Mesothelial cell of epicardium (in vitro differentiated cells): Measurements from ENCODE around the gene RBM20. TPM values are rescaled to one million over a fixed set of nuclear protein-coding genes. Genes with fewer than 3 reads are reported as not detected.

Experiments used
- DNase-seq, 2 experiments: peaks; one replicate each; pipeline ENCODE4 v3.0.0; 2021; ENCODE audit warnings: low spot score in 2 of 2; ENCODE audit not compliant: unreplicated experiment in 2 of 2
- H3K27ac Mint-ChIP-seq: 2 replicates; pipeline ENCODE4 v1.8.0; 2021; ENCODE audit warnings: mixed read lengths
- H3K27me3 Mint-ChIP-seq: 2 replicates; pipeline ENCODE4 v1.8.0; 2021; ENCODE audit warnings: low read depth, mixed read lengths
- H3K36me3 Mint-ChIP-seq: 2 replicates; pipeline ENCODE4 v1.8.0; 2021; ENCODE audit warnings: mixed read lengths
- H3K4me1 Mint-ChIP-seq: 2 replicates; pipeline ENCODE4 v1.8.0; 2021; ENCODE audit warnings: mixed read lengths
- H3K4me3 Mint-ChIP-seq: 2 replicates; pipeline ENCODE4 v1.8.0; 2021; ENCODE audit warnings: mild to moderate bottlenecking, moderate library complexity, mixed read lengths
- H3K9me3 Mint-ChIP-seq: 2 replicates; pipeline ENCODE4 v1.8.0; 2021; ENCODE audit warnings: mixed read lengths
- total RNA-seq: library from RNA; stranded (reverse); gene quantifications from 3 replicates; pipeline ENCODE4 v1.2.1, GENCODE V29; 2021
- TF ChIP-seq, protein P1 (sequence below): fragments of 200-600 bp; sonication (generic); IDR thresholded peaks from one replicate; pipeline ENCODE4 v1.5.0; 2021; ENCODE audit warnings: antibody characterized with exemption; ENCODE audit not compliant: unreplicated experiment

RBM20 gene
- total RNA-seq, 1 donor from 2014 or later, result 23.3 TPM

- no peak overlapping the region for H3K27ac Mint-ChIP-seq
- no peak overlapping the region for H3K4me3 Mint-ChIP-seq
- H3K4me1 Mint-ChIP-seq, result peaks cover 55% of the 10 kb centered on the region
- TF ChIP-seq, protein P1, sequence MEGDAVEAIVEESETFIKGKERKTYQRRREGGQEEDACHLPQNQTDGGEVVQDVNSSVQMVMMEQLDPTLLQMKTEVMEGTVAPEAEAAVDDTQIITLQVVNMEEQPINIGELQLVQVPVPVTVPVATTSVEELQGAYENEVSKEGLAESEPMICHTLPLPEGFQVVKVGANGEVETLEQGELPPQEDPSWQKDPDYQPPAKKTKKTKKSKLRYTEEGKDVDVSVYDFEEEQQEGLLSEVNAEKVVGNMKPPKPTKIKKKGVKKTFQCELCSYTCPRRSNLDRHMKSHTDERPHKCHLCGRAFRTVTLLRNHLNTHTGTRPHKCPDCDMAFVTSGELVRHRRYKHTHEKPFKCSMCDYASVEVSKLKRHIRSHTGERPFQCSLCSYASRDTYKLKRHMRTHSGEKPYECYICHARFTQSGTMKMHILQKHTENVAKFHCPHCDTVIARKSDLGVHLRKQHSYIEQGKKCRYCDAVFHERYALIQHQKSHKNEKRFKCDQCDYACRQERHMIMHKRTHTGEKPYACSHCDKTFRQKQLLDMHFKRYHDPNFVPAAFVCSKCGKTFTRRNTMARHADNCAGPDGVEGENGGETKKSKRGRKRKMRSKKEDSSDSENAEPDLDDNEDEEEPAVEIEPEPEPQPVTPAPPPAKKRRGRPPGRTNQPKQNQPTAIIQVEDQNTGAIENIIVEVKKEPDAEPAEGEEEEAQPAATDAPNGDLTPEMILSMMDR, result no peak
- H3K36me3 Mint-ChIP-seq, result peaks cover 6% of the 10 kb centered on the region
- no peaks in the 10 kb centered on the region for H3K9me3 Mint-ChIP-seq
- no peak for DNase-seq
- no peaks in the 10 kb centered on the region for H3K27me3 Mint-ChIP-seq
Measured at GRCh38 chr10:110793128-110793812, 149.1 kb downstream of the RBM20 start.

- DNase-seq, result no peak
- no peaks in the 10 kb centered on the region for H3K9me3 Mint-ChIP-seq
- peaks cover 6% of the 10 kb centered on the region for H3K36me3 Mint-ChIP-seq
- H3K27ac Mint-ChIP-seq, result no peak overlapping the region
- H3K4me1 Mint-ChIP-seq, result peaks cover 48% of the 10 kb centered on the region
- H3K4me3 Mint-ChIP-seq, result no peak overlapping the region
- TF ChIP-seq, protein P1, result no peak
- no peaks in the 10 kb centered on the region for H3K27me3 Mint-ChIP-seq
Measured at GRCh38 chr10:110793886-110794285, 149.8 kb downstream of the RBM20 start.

DNA sequence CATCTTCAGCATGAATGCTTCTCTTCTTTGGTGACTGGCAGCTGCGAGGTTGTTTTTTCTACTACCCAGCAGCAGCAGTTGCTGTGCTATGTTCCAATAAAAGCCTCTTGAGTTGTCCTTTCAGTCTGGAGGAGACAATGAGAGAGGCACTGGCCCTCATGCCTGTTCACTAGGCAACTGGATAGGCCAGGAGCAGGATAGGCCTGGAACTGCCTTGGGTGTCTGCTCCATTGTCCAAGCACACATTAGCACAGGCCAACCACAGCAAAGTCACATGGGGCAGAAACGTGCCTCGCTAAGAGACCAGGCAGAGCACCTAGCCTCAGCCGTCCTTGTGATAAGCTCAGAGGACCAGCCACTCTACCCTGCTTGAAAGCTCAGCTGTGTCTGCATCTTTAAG is 150.7 kb downstream of the RBM20 start:
- Mint-ChIP-seq H3K9me3 (no peaks in the 10 kb centered on the region), H3K36me3 (peaks cover 14% of the 10 kb centered on the region), H3K27me3 (no peaks in the 10 kb centered on the region), H3K27ac (no peak overlapping the region), H3K4me3 (no peak overlapping the region), H3K4me1 (peaks cover 39% of the 10 kb centered on the region)
- TF ChIP-seq, protein P1, result no peak
- no peak for DNase-seq

- H3K4me3 Mint-ChIP-seq, result no peak overlapping the region
- TF ChIP-seq, protein P1, result no peak
- no peaks in the 10 kb centered on the region for H3K27me3 Mint-ChIP-seq
- no peak overlapping the region for H3K27ac Mint-ChIP-seq
- H3K4me1 Mint-ChIP-seq, result peaks cover 18% of the 10 kb centered on the region
- peaks cover 28% of the 10 kb centered on the region for H3K36me3 Mint-ChIP-seq
- H3K9me3 Mint-ChIP-seq, result no peaks in the 10 kb centered on the region
- no peak for DNase-seq
Measured at GRCh38 chr10:110797416-110797815, 153.3 kb downstream of the RBM20 start.

GRCh38 chr10:110798340-110798739 is 154.2 kb downstream of the RBM20 start:
- H3K27ac Mint-ChIP-seq, result no peak overlapping the region
- H3K4me3 Mint-ChIP-seq, result no peak overlapping the region
- no peak for DNase-seq
- no peaks in the 10 kb centered on the region for H3K9me3 Mint-ChIP-seq
- TF ChIP-seq, protein P1, result no peak
- peaks cover 28% of the 10 kb centered on the region for H3K36me3 Mint-ChIP-seq
- H3K4me1 Mint-ChIP-seq, result peaks cover 22% of the 10 kb centered on the region
- H3K27me3 Mint-ChIP-seq, result no peaks in the 10 kb centered on the region
